Activated CD8-positive, alpha-beta memory T cell treated with anti-CD3 and anti-CD28 coated beads for 48 hours (primary cell): ENCODE data around the gene FNDC10.
"Not testable (repeated sequence)": the region's sequence is repeated elsewhere in the genome, so short reads cannot be mapped to it uniquely, and the experiment has no call there.

Experiments
- DNase-seq, 3 experiments: peaks; one replicate each; pipeline ENCODE4 v3.0.0-alpha.2; 2020; ENCODE audit warnings: low read depth in 2 of 3, low spot score in 2 of 3

The FNDC10 gene

GRCh38 chr1:1599935-1600860 lies at the start of gene FNDC10:
FNDC10 (minus strand) TSS chr1:1600135; CDS start chr1:1600015, 120 bp downstream.
- DNase-seq, result no peak

DNA sequence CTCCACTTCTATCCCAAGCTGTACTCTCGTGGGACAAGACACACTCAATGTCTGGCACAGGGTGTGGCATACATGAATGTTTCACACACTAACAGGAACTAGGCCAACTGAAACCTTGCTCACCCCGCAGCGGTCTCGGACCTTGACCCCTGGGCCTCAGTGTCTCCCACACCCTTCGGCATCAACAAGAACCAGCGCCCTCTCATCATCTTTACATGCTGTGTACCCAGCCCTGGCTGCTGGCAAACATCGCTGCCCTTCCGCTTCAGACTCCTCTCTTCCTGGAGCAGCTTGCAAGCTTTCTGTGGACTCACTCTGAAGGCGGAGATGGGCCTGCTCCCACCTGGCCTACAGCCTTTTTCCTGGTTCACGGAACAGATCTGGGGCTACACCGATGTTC lies 48.3 kb upstream of the FNDC10 start:
- not testable (repeated sequence) for DNase-seq

DNA sequence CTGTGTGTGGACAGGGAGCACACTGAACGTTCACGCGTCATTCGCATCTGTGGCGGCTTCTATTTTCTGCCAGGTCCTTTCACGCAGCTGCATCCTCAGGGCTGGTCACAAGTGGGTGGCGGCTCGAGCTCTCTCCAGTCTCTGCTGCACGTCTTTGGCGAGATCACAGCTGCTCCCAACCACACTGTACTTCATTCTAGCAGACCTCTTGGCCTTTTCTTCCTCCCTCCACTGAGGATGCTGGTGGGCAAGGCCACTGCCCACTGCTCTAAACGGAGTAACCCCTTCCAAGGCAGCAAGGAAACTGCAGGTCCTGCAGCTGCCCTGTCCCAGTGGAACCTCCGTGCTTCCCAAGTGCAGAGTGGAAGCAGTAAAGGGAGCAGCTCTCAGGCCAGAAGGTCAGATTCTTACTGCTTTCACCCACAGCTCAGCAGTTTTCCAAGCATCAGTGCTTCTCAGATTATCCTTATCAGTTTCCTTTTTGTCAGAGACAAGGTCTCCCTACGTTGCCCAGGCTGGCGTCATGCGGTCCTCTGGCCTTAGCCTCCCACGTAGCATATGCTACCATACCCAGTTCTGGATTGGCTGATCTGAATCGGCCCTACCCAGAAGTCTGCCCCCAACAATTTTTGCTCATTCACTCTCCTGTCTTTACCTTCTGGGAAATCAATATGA lies 47.8 kb upstream of the FNDC10 start:
- not testable (repeated sequence) for DNase-seq

DNA sequence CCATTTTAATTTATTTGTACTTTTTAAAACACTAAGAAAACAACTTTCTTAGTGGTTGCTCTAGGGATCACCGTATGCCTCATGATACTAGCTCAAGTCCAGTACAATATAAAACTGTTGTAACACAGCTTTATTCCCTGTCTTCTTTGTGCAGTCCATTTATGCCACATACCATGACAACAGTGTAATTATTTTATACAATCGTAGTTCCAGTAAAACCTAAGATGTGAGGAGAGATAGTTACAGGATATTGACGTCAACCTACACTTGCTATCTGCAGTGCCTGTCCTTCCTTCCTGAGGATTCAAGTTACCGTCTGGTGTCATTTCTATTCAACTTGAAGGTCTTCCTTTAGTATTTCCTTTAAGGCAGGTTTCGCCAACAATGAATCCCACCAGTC lies 46.4 kb upstream of the FNDC10 start:
- not testable (repeated sequence) for DNase-seq

- not testable (repeated sequence) for DNase-seq
Measured at GRCh38 chr1:1640711-1641461, 41.0 kb upstream of the FNDC10 start.

DNA sequence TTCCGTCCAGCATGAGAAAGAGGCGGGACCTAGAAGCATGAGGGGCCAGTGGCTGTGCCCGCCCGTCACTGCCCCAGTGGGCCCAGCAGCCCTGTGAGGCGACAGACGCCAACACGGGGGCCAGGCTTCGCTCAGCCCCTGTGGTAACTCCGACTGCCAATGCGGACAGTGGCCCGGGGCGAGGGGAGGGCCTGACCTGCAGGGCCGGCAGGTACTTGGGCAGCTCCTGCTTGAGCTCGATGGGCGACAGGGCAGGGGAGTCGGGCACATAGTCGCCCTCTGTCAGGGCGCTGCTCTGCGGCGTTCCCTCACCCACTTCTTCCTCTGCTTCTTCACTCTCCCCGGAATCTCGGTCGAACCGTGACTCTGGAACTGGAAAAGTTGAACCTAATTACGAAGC lies 40.1 kb upstream of the FNDC10 start:
- DNase-seq, result not testable (repeated sequence)

GRCh38 chr1:1639368-1639767 lies 39.4 kb upstream of the FNDC10 start:
- DNase-seq, result not testable (repeated sequence)

DNA sequence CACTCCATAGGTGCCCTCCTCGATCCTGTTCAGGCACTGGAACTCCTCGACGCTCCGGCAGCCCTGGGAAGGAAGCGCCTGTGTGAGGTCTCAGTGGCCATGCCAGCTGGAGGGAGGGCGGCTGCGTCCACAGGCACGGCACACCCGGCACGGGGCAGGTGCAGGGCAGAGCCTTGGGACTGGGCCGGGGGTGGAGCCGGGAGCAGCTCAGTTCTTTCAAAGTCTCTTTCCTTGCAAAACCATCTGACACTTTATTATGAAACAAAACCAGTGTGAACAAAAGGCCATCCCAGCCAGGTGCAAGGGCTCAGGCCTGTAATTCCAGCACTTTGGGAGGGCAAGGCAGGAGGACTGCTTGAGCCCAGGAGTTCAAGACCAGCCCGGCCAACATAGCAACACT lies 38.6 kb upstream of the FNDC10 start:
- DNase-seq, result not testable (repeated sequence)

DNA sequence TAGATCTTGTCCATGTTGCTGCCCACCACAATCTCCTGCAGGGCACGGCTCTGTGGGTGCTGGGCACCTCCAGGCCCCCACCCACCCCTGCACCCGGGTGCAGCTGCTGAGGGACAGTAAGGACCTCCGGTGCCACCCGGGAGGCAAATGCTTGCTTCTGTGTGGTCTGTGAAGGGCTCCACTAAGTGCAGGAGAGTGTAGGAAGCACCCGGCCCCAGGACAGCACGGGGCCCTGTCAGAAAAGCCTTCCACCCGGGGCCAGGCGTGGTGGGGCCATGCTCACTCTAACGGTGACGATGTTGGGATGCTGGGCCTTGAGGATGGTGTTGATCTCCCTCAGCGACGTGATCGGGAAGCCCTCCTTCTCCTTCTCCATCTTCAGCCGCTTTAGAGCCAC lies 37.5 kb upstream of the FNDC10 start:
- DNase-seq, result not testable (repeated sequence)

DNA sequence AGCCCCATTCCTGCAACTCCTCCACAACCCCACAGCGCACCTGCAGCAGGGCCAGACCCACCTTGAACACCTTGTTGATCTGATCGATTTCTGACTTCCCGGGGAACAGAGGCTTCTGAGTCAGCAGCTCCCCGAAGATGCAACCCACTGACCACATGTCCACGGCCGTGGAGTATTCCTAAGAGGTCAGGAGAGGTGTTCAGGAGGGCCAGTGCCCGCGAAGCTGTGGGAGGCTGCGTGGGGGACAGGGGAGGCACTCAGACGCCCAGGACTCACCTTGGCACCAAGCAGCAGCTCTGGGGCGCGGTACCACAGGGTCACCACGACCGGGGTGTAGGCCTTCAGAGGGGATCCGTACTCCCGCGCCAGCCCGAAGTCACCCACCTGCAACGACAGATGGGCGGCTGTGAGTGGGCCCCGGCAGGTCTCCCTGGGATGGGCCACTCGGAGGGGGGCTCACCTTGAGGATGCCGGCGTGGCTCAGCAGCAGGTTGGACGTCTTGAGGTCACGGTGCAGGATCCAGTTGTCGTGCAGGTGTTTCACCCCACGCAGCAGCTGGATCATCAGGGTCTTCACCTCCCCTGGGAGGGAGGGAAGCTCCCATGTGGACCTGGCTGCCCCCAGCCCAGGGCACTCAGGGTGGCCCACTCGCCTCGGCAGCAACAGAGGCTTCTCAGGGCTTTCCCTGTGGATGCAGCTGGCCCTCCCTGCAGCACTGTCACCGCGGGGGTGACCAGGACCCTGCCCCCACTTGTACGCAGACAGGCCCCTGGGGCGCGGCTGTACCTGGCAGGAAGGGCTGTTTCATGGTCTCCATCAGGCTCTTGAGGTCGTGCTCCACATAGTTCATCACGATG lies 36.9 kb upstream of the FNDC10 start:
- not testable (repeated sequence) for DNase-seq

DNA sequence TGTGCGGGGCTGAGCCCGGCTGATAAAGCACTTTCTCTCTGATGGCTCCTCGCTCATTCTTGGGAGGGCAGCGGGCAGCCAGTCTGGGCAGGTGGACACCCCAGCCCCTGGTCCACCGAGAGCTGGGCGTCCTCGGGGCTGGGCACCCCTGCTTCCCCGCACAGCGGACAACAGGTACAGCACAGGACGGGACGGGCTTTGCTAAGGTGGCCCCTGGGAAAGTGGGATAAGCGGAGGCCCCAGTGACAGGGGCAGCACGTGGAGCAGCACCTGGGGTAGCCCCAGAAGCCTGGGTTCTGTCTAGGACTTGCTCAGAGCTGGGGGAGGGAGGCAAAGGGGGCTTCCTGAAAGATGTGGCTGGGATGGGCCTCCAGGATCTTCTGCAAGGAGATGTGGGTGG lies 34.7 kb upstream of the FNDC10 start:
- not testable (repeated sequence) for DNase-seq

GRCh38 chr1:1633409-1633808 lies 33.5 kb upstream of the FNDC10 start:
- not testable (repeated sequence) for DNase-seq

DNA sequence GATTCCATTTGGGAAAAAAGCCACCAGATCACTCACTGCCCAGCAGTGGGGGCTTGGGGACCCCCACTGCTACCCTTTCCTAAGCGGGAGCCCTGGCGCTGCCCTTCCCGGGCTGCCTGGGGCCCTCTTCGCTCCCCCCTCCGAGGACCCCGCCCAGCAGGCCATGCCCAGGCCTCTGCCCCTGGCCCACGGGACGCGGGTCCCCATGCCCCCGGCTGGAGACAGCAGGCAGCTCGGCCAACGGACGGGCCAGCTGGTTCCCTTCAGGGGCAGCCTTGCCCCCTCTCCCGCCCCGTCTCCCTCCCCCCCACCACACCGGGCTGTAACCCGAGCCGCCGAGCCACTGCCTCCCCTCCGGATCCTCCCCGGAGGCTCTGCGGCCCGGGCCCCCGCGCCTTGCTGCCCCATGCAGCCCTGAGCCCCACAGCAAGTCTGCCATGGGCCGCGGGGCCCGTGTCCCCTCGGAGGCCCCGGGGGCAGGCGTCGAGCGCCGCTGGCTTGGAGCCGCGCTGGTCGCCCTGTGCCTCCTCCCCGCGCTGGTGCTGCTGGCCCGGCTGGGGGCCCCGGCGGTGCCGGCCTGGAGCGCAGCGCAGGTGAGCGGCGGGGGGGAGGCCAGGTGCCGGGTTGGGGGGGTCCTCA lies 32.0 kb upstream of the FNDC10 start, which contains the start of gene MMP23B:
Gene MMP23B, plus strand, starts transcription at position 392 of the 639 bp plus-strand sequence. Its CDS starts 46 bp downstream, at position 438.
- DNase-seq, result no peak

DNA sequence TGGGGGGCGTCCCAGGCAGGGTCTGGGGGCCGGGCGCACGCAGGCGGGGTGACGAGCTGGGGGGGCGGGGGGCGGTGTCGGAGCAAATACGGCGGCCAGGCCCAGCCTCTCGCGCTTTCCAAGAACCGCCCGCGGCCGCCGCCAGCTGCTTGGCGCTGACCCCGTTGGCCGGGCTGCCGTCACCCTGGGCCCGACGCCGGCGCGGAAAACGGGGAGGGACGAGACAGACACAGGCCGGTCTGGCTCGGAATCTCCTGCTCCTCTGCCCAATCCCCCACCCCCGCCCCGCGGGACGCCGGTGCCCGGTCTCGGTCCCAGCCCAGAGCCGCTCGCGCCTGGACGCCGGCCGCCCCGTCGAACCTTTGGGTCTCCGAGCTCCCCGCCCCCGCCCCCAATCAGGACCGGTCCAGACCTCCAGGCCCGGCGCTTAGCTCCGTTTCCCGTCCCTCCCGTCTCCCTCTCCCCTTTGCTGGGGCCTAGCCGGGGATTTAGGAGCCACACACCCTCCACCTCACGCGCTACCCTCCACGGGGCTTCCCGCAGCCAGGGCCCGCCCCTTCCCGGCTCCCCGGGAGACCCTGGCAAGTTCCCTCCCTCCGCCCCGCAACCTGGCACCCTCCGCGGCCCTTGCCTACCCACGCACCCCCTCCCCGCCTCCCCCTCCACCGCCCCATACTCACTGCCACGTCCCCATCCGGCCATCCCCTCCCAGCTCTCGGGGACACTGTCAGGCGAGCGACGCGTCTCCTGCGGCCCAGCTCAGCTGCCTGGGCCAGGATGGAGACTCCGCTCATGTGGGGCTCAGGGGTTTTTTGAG lies 31.2 kb upstream of the FNDC10 start:
- no peak for DNase-seq

DNA sequence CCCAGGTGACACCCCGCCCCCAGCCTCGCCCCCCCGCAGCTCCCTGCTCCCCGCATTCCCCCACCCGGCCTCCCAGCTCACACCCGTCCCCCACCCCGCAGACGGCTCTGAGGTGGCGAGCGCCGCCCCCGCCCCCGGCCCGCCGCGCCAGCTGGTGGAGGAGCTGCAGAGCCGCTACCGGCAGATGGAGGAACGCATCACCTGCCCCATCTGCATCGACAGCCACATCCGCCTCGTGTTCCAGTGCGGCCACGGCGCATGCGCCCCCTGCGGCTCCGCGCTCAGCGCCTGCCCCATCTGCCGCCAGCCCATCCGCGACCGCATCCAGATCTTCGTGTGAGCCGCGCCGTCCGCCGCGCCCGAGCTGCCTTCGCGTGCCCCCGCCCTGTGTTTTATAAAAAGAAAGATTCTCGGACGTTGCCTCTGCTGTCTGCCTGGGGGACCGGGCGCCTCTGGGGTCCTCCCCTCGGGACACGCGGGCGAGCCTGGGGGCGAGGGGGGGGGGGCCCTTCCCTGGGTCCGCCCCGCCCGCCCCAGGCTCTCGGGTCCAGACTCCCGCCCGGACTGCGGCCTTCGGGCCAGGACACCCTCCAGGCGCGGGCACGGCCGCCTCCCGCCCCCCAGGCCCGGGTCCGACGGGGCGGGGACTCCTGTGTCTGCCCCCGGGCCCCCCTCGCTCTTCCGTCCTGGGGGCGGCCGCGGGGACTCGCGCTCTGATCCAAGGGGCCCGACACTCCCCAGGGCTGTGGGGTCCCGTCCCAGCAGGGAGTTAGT lies 30.4 kb upstream of the FNDC10 start:
- DNase-seq, result peak; percentile 73 to 86 (median 86)

DNA sequence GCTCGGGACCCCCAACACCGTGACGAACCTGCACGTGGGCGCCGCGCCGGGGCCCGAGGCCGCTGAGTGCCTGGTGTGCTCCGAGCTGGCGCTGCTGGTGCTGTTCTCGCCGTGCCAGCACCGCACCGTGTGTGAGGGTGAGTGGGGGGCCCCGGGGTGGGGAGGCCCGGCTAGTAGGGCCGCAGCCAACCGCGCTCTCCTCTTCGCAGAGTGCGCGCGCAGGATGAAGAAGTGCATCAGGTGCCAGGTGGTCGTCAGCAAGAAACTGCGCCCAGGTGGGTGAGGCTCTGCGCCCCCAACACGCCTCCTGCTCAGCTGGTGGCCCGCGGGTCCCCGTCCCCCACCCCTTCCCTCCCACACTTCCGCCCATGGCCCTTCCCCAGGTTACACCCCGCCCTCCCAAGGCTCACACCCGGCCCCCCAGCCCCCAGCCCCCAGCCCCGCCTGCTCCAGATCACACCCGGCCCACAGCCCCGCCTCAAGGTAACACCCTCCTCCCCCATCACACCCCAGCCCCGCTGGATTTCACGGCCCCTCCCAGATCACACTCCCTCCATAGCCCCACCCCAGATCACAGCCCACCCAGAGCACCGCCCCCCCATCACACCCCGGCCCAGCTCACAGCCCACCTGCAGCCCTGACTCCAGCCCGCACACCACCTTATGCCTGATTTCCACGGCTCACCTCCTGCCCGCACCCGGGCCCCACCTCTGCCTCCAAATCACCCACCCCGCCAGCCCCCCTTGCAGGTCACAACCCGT lies 29.7 kb upstream of the FNDC10 start:
- peak in 2 of 3 experiments; percentile 33 to 40 for DNase-seq

GRCh38 chr1:1628754-1629429 lies 29.0 kb upstream of the FNDC10 start:
- no peak for DNase-seq
